ENCODE results near the gene PCDHB11. TPM values are rescaled to one million over a fixed set of nuclear protein-coding genes. Genes with fewer than 3 reads are reported as not detected.
"Not testable (repeated sequence)": the region's sequence is repeated elsewhere in the genome, so short reads cannot be mapped to it uniquely, and the experiment has no call there.

PCDHB11 gene
- total RNA-seq (2014; rRNA removed; shearing (Covaris generic)) = 0.34 TPM in 1 of 2 replicates, not detected in the other

GRCh38 chr5:141199359-141200235 is at the start of gene PCDHB11:
Gene PCDHB11 (plus strand): TSS chr5:141199627. CDS start chr5:141199775, 148 bp downstream.
- Histone ChIP-seq H3K4me1 (replicated peaks) (no peaks in the 10 kb centered on the region), H3K4me3 (no peak within 1 kb of the TSS)
- no peak for DNase-seq (ENCODE audit: low read depth in 1 of 2, low spot score in 2 of 2)

GRCh38 chr5:141149812-141150211 is 49.6 kb upstream of the PCDHB11 start, which contains the start of gene PCDHB6:
Gene PCDHB6 (plus strand): TSS chr5:141150057. CDS start chr5:141150258, 201 bp downstream.
- Histone ChIP-seq H3K4me3 (no peak within 1 kb of the TSS), H3K27me3 (replicated peaks) (no peaks in the 10 kb centered on the region), H3K4me1 (replicated peaks) (no peaks in the 10 kb centered on the region), H3K9me3 (replicated peaks) (peaks cover 14% of the 10 kb centered on the region), H3K27ac (no peak within 1 kb of the TSS), H3K36me3 (no peaks in the 10 kb centered on the region)
- DNase-seq (ENCODE audit: low read depth in 1 of 2, low spot score in 2 of 2) = no peak

More at GRCh38 chr5:141199359-141200235, at the start of gene PCDHB11:
- no peaks in the 10 kb centered on the region for H3K36me3 ChIP-seq
- peaks cover 13% of the 10 kb centered on the region; the same call in 1 of the 2 replicates for H3K9me3 ChIP-seq (replicated peaks)
- no peaks in the 10 kb centered on the region for H3K27me3 ChIP-seq (replicated peaks)
- no peak within 1 kb of the TSS for H3K27ac ChIP-seq

- Histone ChIP-seq H3K36me3 (no peaks in the 10 kb centered on the region), H3K4me3 (no peak overlapping the region), H3K27me3 (replicated peaks) (no peaks in the 10 kb centered on the region), H3K27ac (no peak overlapping the region), H3K9me3 (replicated peaks) (peaks cover 15% of the 10 kb centered on the region), H3K4me1 (replicated peaks) (no peaks in the 10 kb centered on the region)
- DNase-seq (ENCODE audit: low read depth in 1 of 2, low spot score in 2 of 2) = no peak
These were observed 49.0 kb upstream of the PCDHB11 start for GRCh38 chr5:141150224-141150992.

GRCh38 chr5:141150993-141151325 is 48.5 kb upstream of the PCDHB11 start:
- no peak overlapping the region for H3K27ac ChIP-seq
- no peak for DNase-seq (ENCODE audit: low read depth in 1 of 2, low spot score in 2 of 2)
- no peaks in the 10 kb centered on the region for H3K27me3 ChIP-seq (replicated peaks)
- H3K4me1 ChIP-seq (replicated peaks) = no peaks in the 10 kb centered on the region
- no peaks in the 10 kb centered on the region for H3K36me3 ChIP-seq
- H3K9me3 ChIP-seq (replicated peaks) = peaks cover 20% of the 10 kb centered on the region
- no peak overlapping the region for H3K4me3 ChIP-seq

- not testable (repeated sequence) for H3K27me3 ChIP-seq (replicated peaks); DNase-seq (ENCODE audit: low read depth in 1 of 2, low spot score in 2 of 2); H3K4me3 ChIP-seq; H3K27ac ChIP-seq; H3K36me3 ChIP-seq; H3K4me1 ChIP-seq (replicated peaks)
- peaks cover 26% of the 10 kb centered on the region for H3K9me3 ChIP-seq (replicated peaks)
These were observed 47.8 kb upstream of the PCDHB11 start for GRCh38 chr5:141151632-141152031.

- not testable (repeated sequence) for H3K27ac ChIP-seq
- peaks cover 26% of the 10 kb centered on the region for H3K9me3 ChIP-seq (replicated peaks)
These were observed 47.3 kb upstream of the PCDHB11 start for GRCh38 chr5:141152096-141152495.

GRCh38 chr5:141155540-141156374 is 43.7 kb upstream of the PCDHB11 start:
- no peaks in the 10 kb centered on the region for H3K27me3 ChIP-seq (replicated peaks)
- H3K36me3 ChIP-seq = no peaks in the 10 kb centered on the region
- H3K9me3 ChIP-seq (replicated peaks) = peaks cover 22% of the 10 kb centered on the region
- H3K27ac ChIP-seq = no peak overlapping the region
- no peak overlapping the region for H3K4me3 ChIP-seq
- no peak for DNase-seq (ENCODE audit: low read depth in 1 of 2, low spot score in 2 of 2)
- H3K4me1 ChIP-seq (replicated peaks) = no peaks in the 10 kb centered on the region

More at GRCh38 chr5:141152096-141152495, 47.3 kb upstream of the PCDHB11 start:
- H3K36me3 ChIP-seq; H3K4me3 ChIP-seq; H3K4me1 ChIP-seq (replicated peaks); DNase-seq (ENCODE audit: low read depth in 1 of 2, low spot score in 2 of 2); H3K27me3 ChIP-seq (replicated peaks): not testable (repeated sequence)

GRCh38 chr5:141157356-141157755 is 42.1 kb upstream of the PCDHB11 start:
- not testable (repeated sequence) for H3K36me3 ChIP-seq; DNase-seq (ENCODE audit: low read depth in 1 of 2, low spot score in 2 of 2); H3K4me1 ChIP-seq (replicated peaks); H3K27me3 ChIP-seq (replicated peaks); H3K4me3 ChIP-seq; H3K27ac ChIP-seq
- peaks cover 19% of the 10 kb centered on the region for H3K9me3 ChIP-seq (replicated peaks)

- not testable (repeated sequence) for H3K4me3 ChIP-seq; DNase-seq (ENCODE audit: low read depth in 1 of 2, low spot score in 2 of 2); H3K36me3 ChIP-seq
These were observed 41.5 kb upstream of the PCDHB11 start for GRCh38 chr5:141157901-141158300.

GRCh38 chr5:141172381-141173204 is 26.8 kb upstream of the PCDHB11 start, which contains the start of gene PCDHB7:
Gene PCDHB7 (plus strand): TSS chr5:141172644. CDS start chr5:141172836, 192 bp downstream.
- Histone ChIP-seq H3K36me3 (no peaks in the 10 kb centered on the region), H3K27me3 (replicated peaks) (no peaks in the 10 kb centered on the region), H3K4me3 (no peak within 1 kb of the TSS), H3K4me1 (replicated peaks) (no peaks in the 10 kb centered on the region), H3K9me3 (replicated peaks) (peaks cover 3% of the 10 kb centered on the region; the same call in 1 of the 2 replicates), H3K27ac (no peak within 1 kb of the TSS)
- peak in 1 of 2 experiments; percentile 23 for DNase-seq (ENCODE audit: low read depth in 1 of 2, low spot score in 2 of 2)

More at GRCh38 chr5:141157901-141158300, 41.5 kb upstream of the PCDHB11 start:
- peaks cover 19% of the 10 kb centered on the region for H3K9me3 ChIP-seq (replicated peaks)
- H3K4me1 ChIP-seq (replicated peaks); H3K27ac ChIP-seq; H3K27me3 ChIP-seq (replicated peaks): not testable (repeated sequence)

GRCh38 chr5:141174291-141175104 is 24.9 kb upstream of the PCDHB11 start:
- H3K4me3 ChIP-seq; H3K9me3 ChIP-seq (replicated peaks); H3K4me1 ChIP-seq (replicated peaks); H3K27ac ChIP-seq; H3K27me3 ChIP-seq (replicated peaks); H3K36me3 ChIP-seq: not testable (repeated sequence)
- peak in 1 of 2 experiments; percentile 30 for DNase-seq (ENCODE audit: low read depth in 1 of 2, low spot score in 2 of 2)

GRCh38 chr5:141175933-141176332 is 23.5 kb upstream of the PCDHB11 start:
- H3K27me3 ChIP-seq (replicated peaks) = no peaks in the 10 kb centered on the region
- no peak for DNase-seq (ENCODE audit: low read depth in 1 of 2, low spot score in 2 of 2)
- no peaks in the 10 kb centered on the region for H3K4me1 ChIP-seq (replicated peaks)

More at GRCh38 chr5:141175933-141176332, 23.5 kb upstream of the PCDHB11 start:
- Histone ChIP-seq H3K36me3 (no peaks in the 10 kb centered on the region), H3K4me3 (no peak overlapping the region), H3K9me3 (replicated peaks) (peaks cover 3% of the 10 kb centered on the region; the same call in 1 of the 2 replicates), H3K27ac (no peak overlapping the region)
